ENCODE measurements around the gene COL1A1.

Gene COL1A1

GRCh38 chr17:50221864-50222545 is 20.6 kb upstream of the COL1A1 start:
- peak overlapping the region; percentile 22 for H3K27ac ChIP-seq (ENCODE audit: low read depth, low read length)
- H3K27me3 ChIP-seq (ENCODE audit: control insufficient read depth in 1 of 2, insufficient read depth in 2 of 2, low read length in 2 of 2), result no peaks in the 10 kb centered on the region
- H3K4me3 ChIP-seq (ENCODE audit: low read depth in 1 of 2, low read length in 2 of 2), result no peak overlapping the region
- no peaks in the 10 kb centered on the region for H3K9me3 ChIP-seq (ENCODE audit: low read length)
- peaks cover 33% of the 10 kb centered on the region for H3K4me1 ChIP-seq (ENCODE audit: insufficient read depth, low read length)
- no peak overlapping the region for H3K9ac ChIP-seq (ENCODE audit: low read length)
- no peaks in the 10 kb centered on the region for H3K36me3 ChIP-seq (ENCODE audit: insufficient read depth, low read length)

GRCh38 chr17:50221266-50221863 is 19.9 kb upstream of the COL1A1 start:
- H3K27ac ChIP-seq (ENCODE audit: low read depth, low read length), result peak overlapping the region; percentile 22
- H3K4me3 ChIP-seq (ENCODE audit: low read depth in 1 of 2, low read length in 2 of 2), result no peak overlapping the region
- peaks cover 33% of the 10 kb centered on the region for H3K4me1 ChIP-seq (ENCODE audit: insufficient read depth, low read length)
- H3K36me3 ChIP-seq (ENCODE audit: insufficient read depth, low read length), result no peaks in the 10 kb centered on the region
- H3K9me3 ChIP-seq (ENCODE audit: low read length), result no peaks in the 10 kb centered on the region
- no peaks in the 10 kb centered on the region for H3K27me3 ChIP-seq (ENCODE audit: control insufficient read depth in 1 of 2, insufficient read depth in 2 of 2, low read length in 2 of 2)
- no peak overlapping the region for H3K9ac ChIP-seq (ENCODE audit: low read length)

- H3K4me3 ChIP-seq (ENCODE audit: low read depth in 1 of 2, low read length in 2 of 2), result no peak overlapping the region
- peaks cover 33% of the 10 kb centered on the region for H3K4me1 ChIP-seq (ENCODE audit: insufficient read depth, low read length)
- no peak overlapping the region for H3K9ac ChIP-seq (ENCODE audit: low read length)
- no peaks in the 10 kb centered on the region for H3K36me3 ChIP-seq (ENCODE audit: insufficient read depth, low read length)
- H3K9me3 ChIP-seq (ENCODE audit: low read length), result no peaks in the 10 kb centered on the region
- no peak overlapping the region for H3K27ac ChIP-seq (ENCODE audit: low read depth, low read length)
- no peaks in the 10 kb centered on the region for H3K27me3 ChIP-seq (ENCODE audit: control insufficient read depth in 1 of 2, insufficient read depth in 2 of 2, low read length in 2 of 2)
These were observed 19.4 kb upstream of the COL1A1 start for GRCh38 chr17:50220811-50221210.

GRCh38 chr17:50219939-50220465 is 18.6 kb upstream of the COL1A1 start:
- H3K27ac ChIP-seq (ENCODE audit: low read depth, low read length), result no peak overlapping the region
- H3K9me3 ChIP-seq (ENCODE audit: low read length), result no peaks in the 10 kb centered on the region
- no peak overlapping the region for H3K9ac ChIP-seq (ENCODE audit: low read length)
- H3K4me1 ChIP-seq (ENCODE audit: insufficient read depth, low read length), result peaks cover 33% of the 10 kb centered on the region
- H3K36me3 ChIP-seq (ENCODE audit: insufficient read depth, low read length), result no peaks in the 10 kb centered on the region
- no peak overlapping the region for H3K4me3 ChIP-seq (ENCODE audit: low read depth in 1 of 2, low read length in 2 of 2)
- no peaks in the 10 kb centered on the region for H3K27me3 ChIP-seq (ENCODE audit: control insufficient read depth in 1 of 2, insufficient read depth in 2 of 2, low read length in 2 of 2)

- no peak overlapping the region for H3K9ac ChIP-seq (ENCODE audit: low read length)
- H3K4me3 ChIP-seq (ENCODE audit: low read depth in 1 of 2, low read length in 2 of 2), result no peak overlapping the region
- no peaks in the 10 kb centered on the region for H3K36me3 ChIP-seq (ENCODE audit: insufficient read depth, low read length)
- H3K4me1 ChIP-seq (ENCODE audit: insufficient read depth, low read length), result peaks cover 33% of the 10 kb centered on the region
- H3K27ac ChIP-seq (ENCODE audit: low read depth, low read length), result peak overlapping the region; percentile 9
- H3K27me3 ChIP-seq (ENCODE audit: control insufficient read depth in 1 of 2, insufficient read depth in 2 of 2, low read length in 2 of 2), result no peaks in the 10 kb centered on the region
- H3K9me3 ChIP-seq (ENCODE audit: low read length), result no peaks in the 10 kb centered on the region
These were observed 17.9 kb upstream of the COL1A1 start for GRCh38 chr17:50219342-50219741.

- Histone ChIP-seq H3K27ac (ENCODE audit: low read depth, low read length) (no peak overlapping the region), H3K4me1 (ENCODE audit: insufficient read depth, low read length) (peaks cover 33% of the 10 kb centered on the region), H3K9ac (ENCODE audit: low read length) (no peak overlapping the region), H3K9me3 (ENCODE audit: low read length) (no peaks in the 10 kb centered on the region), H3K36me3 (ENCODE audit: insufficient read depth, low read length) (no peaks in the 10 kb centered on the region), H3K27me3 (ENCODE audit: control insufficient read depth in 1 of 2, insufficient read depth in 2 of 2, low read length in 2 of 2) (no peaks in the 10 kb centered on the region), H3K4me3 (ENCODE audit: low read depth in 1 of 2, low read length in 2 of 2) (no peak overlapping the region)
These were observed 17.4 kb upstream of the COL1A1 start for GRCh38 chr17:50218771-50219315.

- Histone ChIP-seq H3K9me3 (ENCODE audit: low read length) (no peaks in the 10 kb centered on the region), H3K9ac (ENCODE audit: low read length) (no peak overlapping the region), H3K4me1 (ENCODE audit: insufficient read depth, low read length) (peaks cover 32% of the 10 kb centered on the region), H3K27me3 (ENCODE audit: control insufficient read depth in 1 of 2, insufficient read depth in 2 of 2, low read length in 2 of 2) (no peaks in the 10 kb centered on the region), H3K36me3 (ENCODE audit: insufficient read depth, low read length) (no peaks in the 10 kb centered on the region), H3K27ac (ENCODE audit: low read depth, low read length) (peak overlapping the region; percentile 31), H3K4me3 (ENCODE audit: low read depth in 1 of 2, low read length in 2 of 2) (no peak overlapping the region)
These were observed 16.8 kb upstream of the COL1A1 start for GRCh38 chr17:50218071-50218759.

GRCh38 chr17:50217591-50217990 is 16.2 kb upstream of the COL1A1 start:
- peaks cover 30% of the 10 kb centered on the region for H3K4me1 ChIP-seq (ENCODE audit: insufficient read depth, low read length)
- H3K9me3 ChIP-seq (ENCODE audit: low read length), result no peaks in the 10 kb centered on the region

GRCh38 chr17:50214976-50215760 is 13.7 kb upstream of the COL1A1 start:
- no peaks in the 10 kb centered on the region for H3K36me3 ChIP-seq (ENCODE audit: insufficient read depth, low read length)
- H3K9ac ChIP-seq (ENCODE audit: low read length), result no peak overlapping the region
- no peak overlapping the region for H3K27ac ChIP-seq (ENCODE audit: low read depth, low read length)
- peaks cover 43% of the 10 kb centered on the region for H3K4me1 ChIP-seq (ENCODE audit: insufficient read depth, low read length)
- no peak overlapping the region for H3K4me3 ChIP-seq (ENCODE audit: low read depth in 1 of 2, low read length in 2 of 2)
- H3K27me3 ChIP-seq (ENCODE audit: control insufficient read depth in 1 of 2, insufficient read depth in 2 of 2, low read length in 2 of 2), result no peaks in the 10 kb centered on the region
- no peaks in the 10 kb centered on the region for H3K9me3 ChIP-seq (ENCODE audit: low read length)

More at GRCh38 chr17:50217591-50217990, 16.2 kb upstream of the COL1A1 start:
- no peaks in the 10 kb centered on the region for H3K36me3 ChIP-seq (ENCODE audit: insufficient read depth, low read length)
- peak overlapping the region; percentile 60 for H3K27ac ChIP-seq (ENCODE audit: low read depth, low read length)
- no peaks in the 10 kb centered on the region for H3K27me3 ChIP-seq (ENCODE audit: control insufficient read depth in 1 of 2, insufficient read depth in 2 of 2, low read length in 2 of 2)
- H3K4me3 ChIP-seq (ENCODE audit: low read depth in 1 of 2, low read length in 2 of 2), result no peak overlapping the region
- H3K9ac ChIP-seq (ENCODE audit: low read length), result no peak overlapping the region

GRCh38 chr17:50213026-50214022 is 11.9 kb upstream of the COL1A1 start:
- H3K27ac ChIP-seq (ENCODE audit: low read depth, low read length), result no peak overlapping the region
- H3K9me3 ChIP-seq (ENCODE audit: low read length), result no peaks in the 10 kb centered on the region
- H3K9ac ChIP-seq (ENCODE audit: low read length), result no peak overlapping the region
- H3K27me3 ChIP-seq (ENCODE audit: control insufficient read depth in 1 of 2, insufficient read depth in 2 of 2, low read length in 2 of 2), result no peaks in the 10 kb centered on the region
- peaks cover 49% of the 10 kb centered on the region for H3K4me1 ChIP-seq (ENCODE audit: insufficient read depth, low read length)
- H3K36me3 ChIP-seq (ENCODE audit: insufficient read depth, low read length), result no peaks in the 10 kb centered on the region
- no peak overlapping the region for H3K4me3 ChIP-seq (ENCODE audit: low read depth in 1 of 2, low read length in 2 of 2)
